Glomerular visceral epithelial cell (primary cell): ENCODE data around the gene ING5.
A peak's percentile ranks its signal among the peaks of the same experiment; 100 is the strongest.

Experiments
- DNase-seq: peaks from one replicate; pipeline ENCODE4 v3.0.0-alpha.2; 2016; ENCODE audit errors: extremely low spot score

ING5 gene

GRCh38 chr2:241706537-241706936, 4.7 kb downstream of the ING5 start:
- DNase-seq = no peak

- no peak for DNase-seq
These were observed 7.0 kb downstream of the ING5 start for GRCh38 chr2:241708879-241709278.

- DNase-seq = no peak
These were observed 17.3 kb downstream of the ING5 start for GRCh38 chr2:241719093-241719492.

GRCh38 chr2:241720099-241720498, 18.3 kb downstream of the ING5 start:
- DNase-seq = no peak

- no peak for DNase-seq
These were observed 18.7 kb downstream of the ING5 start for GRCh38 chr2:241720560-241720959.

- no peak for DNase-seq
These were observed 20.0 kb downstream of the ING5 start for GRCh38 chr2:241721852-241722251.

- no peak for DNase-seq
These were observed 21.1 kb downstream of the ING5 start for GRCh38 chr2:241722896-241723454.

GRCh38 chr2:241724259-241724974, 22.6 kb downstream of the ING5 start:
- DNase-seq = no peak

- no peak for DNase-seq
These were observed 23.4 kb downstream of the ING5 start for GRCh38 chr2:241724975-241725870.

GRCh38 chr2:241726459-241726858, 24.6 kb downstream of the ING5 start:
- no peak for DNase-seq

GRCh38 chr2:241728000-241728399, 26.2 kb downstream of the ING5 start:
- no peak for DNase-seq

GRCh38 chr2:241728627-241729026, 26.8 kb downstream of the ING5 start:
- no peak for DNase-seq

- DNase-seq = no peak
These were observed 28.0 kb downstream of the ING5 start for GRCh38 chr2:241729868-241730267.

- no peak for DNase-seq
These were observed 28.9 kb downstream of the ING5 start for GRCh38 chr2:241730671-241731293.

GRCh38 chr2:241732513-241733186, 30.8 kb downstream of the ING5 start:
- DNase-seq = peak; percentile 61

- no peak for DNase-seq
These were observed 31.8 kb downstream of the ING5 start for GRCh38 chr2:241733391-241734207.

GRCh38 chr2:241734208-241734466, 32.3 kb downstream of the ING5 start:
- DNase-seq = no peak

- peak; percentile 94 for DNase-seq
These were observed 32.8 kb downstream of the ING5 start, which contains the start of gene D2HGDH for GRCh38 chr2:241734467-241735208. TSS of gene D2HGDH (plus strand) at chr2:241734630. CDS start at chr2:241735225, 595 bp downstream.

GRCh38 chr2:241736111-241736510, 34.3 kb downstream of the ING5 start:
- DNase-seq = no peak

- DNase-seq = no peak
These were observed 36.3 kb downstream of the ING5 start for GRCh38 chr2:241738040-241738686.
